Measurements from ENCODE around the gene DDX47. TPM values are rescaled to one million over a fixed set of nuclear protein-coding genes. Genes with fewer than 3 reads are reported as not detected.
A peak's percentile ranks its signal among the peaks of the same experiment; 100 is the strongest.

The DDX47 gene
- total RNA-seq: 25.5 TPM
- long read RNA-seq, transcript DDX47-202 (12 exons, 1,817 nt): major isoform, 26 of 30 reads
- long read RNA-seq, partial matches to known transcripts: 2 of 30 reads
- long read RNA-seq, other reads (novel, unspliced or antisense): 1 of 30 reads

DNA sequence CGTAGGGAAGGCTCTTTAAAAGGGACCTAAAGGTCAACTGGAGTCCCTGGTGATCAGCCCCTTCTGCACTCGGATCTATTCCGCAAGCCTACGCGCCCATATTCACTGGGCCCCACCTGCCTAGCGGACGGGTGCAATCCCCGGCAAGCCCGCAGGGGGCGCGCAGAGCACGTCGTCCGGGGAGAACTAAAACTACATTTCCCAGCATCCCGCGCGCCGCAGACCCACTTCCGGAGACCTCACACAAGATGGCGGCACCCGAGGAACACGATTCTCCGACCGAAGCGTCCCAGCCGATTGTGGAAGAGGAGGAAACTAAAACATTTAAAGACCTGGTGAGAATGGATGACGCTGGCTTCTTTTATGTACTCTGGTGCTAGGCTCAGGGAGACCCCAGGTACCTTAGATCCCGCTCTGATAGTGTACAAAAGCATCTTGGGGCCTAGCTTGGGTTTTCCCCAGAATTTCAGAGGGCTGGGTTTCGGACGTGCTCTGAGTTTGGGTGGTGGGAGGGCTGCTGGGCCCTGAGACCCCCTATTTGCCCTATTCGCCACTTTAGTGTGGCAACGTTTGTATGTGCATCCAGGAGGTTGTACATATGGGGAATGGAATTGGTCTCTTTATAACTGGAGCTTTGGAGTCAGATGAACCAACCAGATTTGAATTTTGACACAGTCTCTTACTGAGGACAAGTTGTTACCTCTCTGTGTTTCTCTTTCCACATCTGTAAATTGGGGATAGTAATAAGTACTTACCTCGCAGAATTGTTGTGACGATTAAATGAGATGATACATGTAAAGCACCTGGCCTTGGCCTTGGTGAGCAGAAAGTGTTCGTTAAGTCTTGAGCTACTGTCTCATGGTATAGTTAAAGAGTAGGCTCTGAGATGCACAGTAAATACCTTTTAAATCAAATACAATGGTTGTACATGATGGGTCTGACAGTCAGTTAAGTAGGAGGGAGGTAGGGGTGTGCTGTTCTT lies at the start of gene DDX47:
DDX47 (plus strand) TSS at position 227 of the 982 bp plus-strand sequence; CDS start at position 249, 22 bp downstream.
- intact Hi-C loops (cut with DNase I): loop anchor here (10.0 kb wide), 2 partner anchors 181 to 391 kb away; no protein-coding TSS in a partner anchor
- peak; percentile 98 for DNase-seq (ENCODE audit: low spot score)

GRCh38 chr12:12764824-12765223 lies 48.3 kb upstream of the DDX47 start:
- DNase-seq (ENCODE audit: low spot score): no peak
- intact Hi-C loops (cut with DNase I): no loop called here

DNA sequence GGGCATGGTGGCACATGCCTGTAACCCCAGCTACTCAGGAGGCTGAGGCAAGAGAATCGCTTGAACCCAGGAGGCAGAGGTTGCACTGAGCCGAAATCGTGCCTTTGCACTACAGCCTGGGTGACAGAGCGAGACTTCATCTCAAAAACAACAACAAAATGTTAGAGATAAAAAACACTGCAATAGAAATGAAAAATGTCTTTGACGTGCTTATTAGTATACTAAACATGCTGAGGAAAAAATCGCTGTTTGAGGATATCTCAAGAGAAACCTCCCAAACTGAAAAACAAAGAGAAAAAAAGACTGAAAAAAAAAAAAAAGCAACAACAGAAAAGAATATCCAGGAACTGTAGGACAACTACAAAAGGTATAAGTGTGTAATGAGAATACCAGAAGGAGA lies 42.9 kb upstream of the DDX47 start:
- DNase-seq (ENCODE audit: low spot score): no peak
- intact Hi-C loops (cut with DNase I): no loop called here

- intact Hi-C loops (cut with DNase I): loop anchor here (5.0 kb wide), 1 partner anchor 32 kb away; no protein-coding TSS in a partner anchor
- DNase-seq (ENCODE audit: low spot score): no peak
These were observed 38.4 kb upstream of the DDX47 start for GRCh38 chr12:12774791-12775190.

- no peak for DNase-seq (ENCODE audit: low spot score)
- intact Hi-C loops (cut with DNase I): loop anchor here (5.0 kb wide), 1 partner anchor 34 kb away; no protein-coding TSS in a partner anchor
These were observed 36.9 kb upstream of the DDX47 start for GRCh38 chr12:12776261-12776660.

GRCh38 chr12:12777092-12777491 lies 36.1 kb upstream of the DDX47 start:
- intact Hi-C loops (cut with DNase I): loop anchor here (5.0 kb wide), 1 partner anchor 35 kb away; no protein-coding TSS in a partner anchor
- DNase-seq (ENCODE audit: low spot score): no peak

DNA sequence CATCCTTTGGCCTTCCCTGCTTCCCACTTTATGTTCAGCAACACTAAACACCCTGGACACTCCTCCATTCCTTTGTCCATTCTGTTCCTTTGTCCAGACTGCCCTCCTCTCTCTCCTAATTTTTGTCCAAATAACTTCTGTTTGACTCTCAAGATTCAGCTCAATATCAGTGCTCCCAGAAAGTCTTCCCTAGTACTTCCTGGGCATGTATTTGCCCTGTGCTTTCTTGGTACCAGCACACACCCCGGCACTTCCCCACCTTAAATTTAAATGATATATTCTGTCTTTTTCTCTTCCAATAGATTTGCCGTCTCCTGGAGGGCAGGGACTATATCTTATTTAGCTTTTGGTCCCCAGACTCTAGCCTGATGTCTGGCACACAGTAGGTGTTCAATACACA lies 34.1 kb upstream of the DDX47 start:
- DNase-seq (ENCODE audit: low spot score): no peak
- intact Hi-C loops (cut with DNase I): loop anchor here (5.0 kb wide), 1 partner anchor 37 kb away; no protein-coding TSS in a partner anchor

DNA sequence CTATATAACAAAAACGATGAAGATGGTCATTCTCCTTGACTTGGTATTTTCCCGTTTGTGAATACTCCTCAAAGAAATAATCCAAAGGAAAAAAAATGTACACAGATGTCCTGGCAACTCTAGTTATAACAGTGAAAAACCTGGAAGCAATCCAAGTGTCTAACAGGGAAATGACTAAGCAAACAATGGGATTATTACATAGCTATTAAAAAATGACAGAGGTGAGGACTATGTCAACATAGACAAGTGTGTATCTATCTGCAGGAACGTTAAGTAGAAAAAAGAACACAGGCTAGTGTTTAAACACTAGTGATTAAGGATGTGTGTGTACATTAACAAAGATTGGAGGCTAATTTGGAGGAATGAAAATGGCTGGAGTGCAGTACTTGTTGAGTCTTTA lies 33.6 kb upstream of the DDX47 start:
- intact Hi-C loops (cut with DNase I): loop anchor here (5.0 kb wide), 1 partner anchor 37 kb away; no protein-coding TSS in a partner anchor
- DNase-seq (ENCODE audit: low spot score): no peak

- DNase-seq (ENCODE audit: low spot score): no peak
- intact Hi-C loops (cut with DNase I): loop anchor here (2.0 kb wide), 1 partner anchor 67 kb away; the partner anchor contains the start of gene CDKN1B
These were observed 29.0 kb upstream of the DDX47 start for GRCh38 chr12:12784116-12784515.

- DNase-seq (ENCODE audit: low spot score): no peak
- intact Hi-C loops (cut with DNase I): loop anchor here (2.0 kb wide), 1 partner anchor 68 kb away; the partner anchor contains the start of gene CDKN1B
These were observed 28.0 kb upstream of the DDX47 start, which contains the start of gene APOLD1 for GRCh38 chr12:12784911-12785814. Gene APOLD1, plus strand, starts transcription at chr12:12785659. Its CDS starts 33 bp downstream, at chr12:12785692.

DNA sequence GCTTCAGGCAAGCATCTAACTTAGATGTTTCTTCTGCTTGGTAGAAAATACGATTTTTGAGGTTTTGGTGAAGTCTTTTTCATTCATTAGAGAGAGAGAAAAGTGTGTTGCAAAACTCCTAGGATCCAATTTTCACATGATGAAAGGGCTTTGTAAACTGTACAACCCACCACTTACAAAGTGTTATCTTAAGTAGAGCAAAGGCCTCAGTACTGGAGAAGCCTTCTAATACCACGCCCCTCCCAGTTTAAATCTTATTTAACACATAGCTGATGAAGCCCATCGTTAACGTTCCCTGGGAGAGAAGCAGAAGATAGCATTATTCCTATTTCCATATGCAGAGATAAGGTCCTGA lies 26.8 kb upstream of the DDX47 start:
- intact Hi-C loops (cut with DNase I): no loop called here
- no peak for DNase-seq (ENCODE audit: low spot score)

DNA sequence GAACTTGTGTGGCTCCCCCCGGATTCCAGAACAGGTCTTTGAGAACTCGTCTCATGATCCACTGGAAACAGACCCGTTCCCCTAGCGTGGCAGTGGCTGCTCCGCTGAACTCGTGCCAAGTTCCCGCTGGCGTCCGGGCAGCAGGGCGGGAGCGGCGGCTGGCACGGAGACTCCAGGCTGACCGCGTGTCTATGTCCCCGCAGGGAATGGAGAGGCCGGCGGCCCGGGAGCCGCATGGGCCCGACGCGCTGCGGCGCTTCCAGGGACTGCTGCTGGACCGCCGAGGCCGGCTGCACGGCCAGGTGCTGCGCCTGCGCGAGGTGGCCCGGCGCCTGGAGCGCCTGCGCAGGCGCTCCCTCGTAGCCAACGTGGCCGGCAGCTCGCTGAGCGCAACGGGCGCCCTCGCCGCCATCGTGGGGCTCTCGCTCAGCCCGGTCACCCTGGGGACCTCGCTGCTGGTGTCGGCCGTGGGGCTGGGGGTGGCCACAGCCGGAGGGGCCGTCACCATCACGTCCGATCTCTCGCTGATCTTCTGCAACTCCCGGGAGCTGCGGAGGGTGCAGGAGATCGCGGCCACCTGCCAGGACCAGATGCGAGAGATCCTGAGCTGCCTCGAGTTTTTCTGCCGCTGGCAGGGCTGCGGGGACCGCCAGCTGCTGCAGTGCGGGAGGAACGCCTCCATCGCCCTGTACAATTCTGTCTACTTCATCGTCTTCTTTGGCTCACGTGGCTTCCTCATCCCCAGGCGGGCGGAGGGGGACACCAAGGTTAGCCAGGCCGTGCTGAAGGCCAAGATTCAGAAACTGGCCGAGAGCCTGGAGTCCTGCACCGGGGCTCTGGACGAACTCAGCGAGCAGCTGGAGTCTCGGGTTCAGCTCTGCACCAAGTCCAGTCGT lies 26.2 kb upstream of the DDX47 start:
- intact Hi-C loops (cut with DNase I): loop anchor here (1.0 kb wide), 1 partner anchor 21 kb away; no protein-coding TSS in a partner anchor
- peak; percentile 90 for DNase-seq (ENCODE audit: low spot score)

DNA sequence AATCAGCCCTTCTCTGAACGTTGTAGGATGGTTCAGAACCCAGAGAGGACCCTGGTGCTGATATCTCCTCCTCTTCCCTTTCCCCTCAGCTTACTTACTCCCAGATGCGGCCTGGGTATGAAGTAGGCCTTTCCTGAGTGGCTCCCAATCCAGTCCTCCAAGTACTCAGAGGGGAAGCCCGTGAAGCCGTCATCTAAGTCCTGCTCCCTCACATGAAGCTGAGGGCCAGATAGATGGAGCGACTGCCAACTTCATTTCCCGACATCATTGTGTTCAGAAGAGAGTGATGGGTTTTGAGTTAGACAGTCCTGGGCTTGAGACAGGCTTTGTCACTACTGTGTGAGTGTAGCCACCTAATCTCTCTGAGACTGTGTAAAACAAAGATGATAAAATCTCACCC lies 25.0 kb upstream of the DDX47 start:
- DNase-seq (ENCODE audit: low spot score): no peak
- intact Hi-C loops (cut with DNase I): no loop called here

DNA sequence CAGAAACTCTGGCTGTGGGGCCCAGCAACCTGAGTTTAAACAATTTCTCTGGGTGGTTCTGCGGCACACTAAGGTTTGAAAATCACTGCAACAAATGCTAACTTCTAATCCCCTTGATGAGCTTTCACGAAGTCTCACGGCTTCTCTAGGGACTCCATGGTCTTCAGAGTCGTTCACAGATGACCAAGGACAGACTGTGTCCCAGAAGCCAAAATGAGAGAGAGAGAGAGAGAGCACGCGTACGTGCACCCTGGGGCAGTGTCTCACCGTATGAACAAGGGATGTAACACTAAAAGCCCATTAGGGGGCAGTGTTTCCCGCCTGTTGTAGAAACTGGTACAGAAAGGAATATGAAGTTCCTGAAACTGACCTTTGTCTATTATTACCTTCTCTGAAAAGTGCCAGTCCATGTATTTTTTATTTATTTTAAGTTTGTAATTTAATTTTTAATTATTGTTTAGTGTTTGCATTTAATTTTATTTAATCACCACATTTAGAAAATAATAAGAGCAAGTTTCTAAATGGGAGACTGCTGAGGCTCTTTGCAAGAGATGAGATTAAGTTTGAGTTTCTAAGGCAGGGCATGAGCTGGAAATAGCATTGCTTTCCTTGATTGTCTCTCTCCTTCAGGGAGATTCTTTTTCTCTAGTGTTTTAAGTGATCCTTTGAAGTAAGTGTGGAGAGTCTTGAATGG lies 24.3 kb upstream of the DDX47 start:
- intact Hi-C loops (cut with DNase I): no loop called here
- DNase-seq (ENCODE audit: low spot score): peak; percentile 78

GRCh38 chr12:12790956-12791355 lies 22.2 kb upstream of the DDX47 start:
- intact Hi-C loops (cut with DNase I): no loop called here
- no peak for DNase-seq (ENCODE audit: low spot score)

DNA sequence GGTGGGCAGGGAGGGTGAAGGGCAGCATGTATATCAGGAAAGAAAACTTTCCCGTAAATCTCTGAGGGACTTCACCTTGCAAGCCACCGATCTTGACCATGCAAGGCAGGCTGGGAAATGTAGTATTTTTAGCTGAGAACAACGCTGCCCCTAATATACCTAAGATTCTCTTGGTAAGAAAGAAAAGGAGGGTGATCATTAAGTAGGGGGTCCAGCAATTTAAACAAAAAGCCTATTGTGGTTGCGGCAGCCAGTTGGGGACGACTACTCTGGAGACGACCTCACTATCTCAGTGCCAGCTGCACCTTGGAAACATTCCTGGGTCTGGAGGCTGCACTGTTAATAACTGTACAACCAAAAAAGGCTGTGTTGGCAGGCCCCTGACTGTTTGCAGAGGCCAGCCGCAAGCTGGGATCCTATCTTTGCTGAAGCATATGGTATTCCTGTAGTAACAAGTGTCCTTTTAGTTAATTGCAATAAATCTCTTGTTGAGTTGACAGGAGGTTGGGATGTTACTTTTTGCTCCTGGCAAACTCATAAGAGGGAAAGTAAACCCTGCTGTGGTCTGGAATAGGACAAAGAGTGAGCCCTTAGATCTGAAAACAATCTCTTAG lies 21.3 kb upstream of the DDX47 start:
- intact Hi-C loops (cut with DNase I): no loop called here
- no peak for DNase-seq (ENCODE audit: low spot score)

GRCh38 chr12:12792421-12792820 lies 20.7 kb upstream of the DDX47 start:
- no peak for DNase-seq (ENCODE audit: low spot score)
- intact Hi-C loops (cut with DNase I): no loop called here
